H1 (cell line): ENCODE measurements around the gene CUBN. TPM values are rescaled to one million over a fixed set of nuclear protein-coding genes. Genes with fewer than 3 reads are reported as not detected.

ENCODE experiments used
- CTCF ChIA-PET: fragments of 300-600 bp; sonication (Branson Sonifier 250); formaldehyde crosslinking; loops from one replicate; lab custom pipeline; 2021; ENCODE audit not compliant: partially characterized antibody; lab: Charles Lee
- POLR2A ChIA-PET: fragments of 300-600 bp; sonication (Branson Sonifier 250); formaldehyde crosslinking; loops from one replicate; lab custom pipeline; 2021; ENCODE audit warnings: inconsistent platforms; ENCODE audit not compliant: partially characterized antibody; lab: Charles Lee
- DNase-seq, 2 experiments: peaks; one replicate each; pipeline versions ENCODE4 v3.0.0 to v3.0.0-alpha.2; 2010 to 2022; ENCODE audit warnings: low spot score in 2 of 2, low read depth in 1 of 2, mixed read lengths in 1 of 2
- FAIRE-seq: peaks from 2 replicates; lab custom pipeline; 2011; peaks lifted over from hg19 to GRCh38; lab: Jason Lieb, UNC
- H2AFZ ChIP-seq: 2 replicates; pipeline ENCODE4 v1.8.1; 2012; ENCODE audit warnings: low read length, inconsistent platforms
- H2AK5ac ChIP-seq: 2 replicates; pipeline ENCODE4 v1.6.1; 2013; ENCODE audit warnings: low read depth, low read length
- H2BK120ac ChIP-seq: replicated peaks from 2 replicates; pipeline ENCODE3; 2013; ENCODE audit warnings: low read depth, low read length, inconsistent platforms
- H2BK12ac ChIP-seq: 2 replicates; pipeline ENCODE4 v1.6.1; 2013; ENCODE audit warnings: low read depth, low read length
- H2BK15ac ChIP-seq: 2 replicates; pipeline ENCODE4 v1.6.1; 2013; ENCODE audit warnings: low read length
- H2BK20ac ChIP-seq: 2 replicates; pipeline ENCODE4 v1.6.1; 2013; ENCODE audit warnings: low read length
- H2BK5ac ChIP-seq: 2 replicates; pipeline ENCODE4 v1.6.1; 2013; ENCODE audit warnings: low read depth, low read length
- H3K14ac ChIP-seq: 2 replicates; pipeline ENCODE4 v1.6.1; 2013; ENCODE audit warnings: inconsistent platforms; ENCODE audit not compliant: insufficient read length
- H3K18ac ChIP-seq: 2 replicates; pipeline ENCODE4 v1.6.1; 2013; ENCODE audit warnings: low read length; ENCODE audit errors: extremely low read depth
- H3K23ac ChIP-seq: 2 replicates; pipeline ENCODE4 v1.6.1; 2013; ENCODE audit warnings: inconsistent platforms; ENCODE audit not compliant: insufficient read length
- H3K23me2 ChIP-seq: 2 replicates; pipeline ENCODE4 v1.6.1; 2013; ENCODE audit warnings: low read depth, low read length
- H3K27ac ChIP-seq: 2 replicates; pipeline ENCODE4 v1.6.1; 2011; ENCODE audit warnings: low read depth, low read length, inconsistent platforms
- H3K27me3 ChIP-seq, 4 experiments: replicated peaks in 1 of 4; 1 replicate in 1 of 4; 2 replicates in 3 of 4; pipeline versions ENCODE4 v1.6.1 to v1.8.1; 2011 to 2013; ENCODE audit warnings: low read length in 3 of 4, mild to moderate bottlenecking in 3 of 4, inconsistent platforms in 2 of 4, mixed read lengths in 2 of 4, moderate library complexity in 1 of 4; ENCODE audit not compliant: control insufficient read depth in 3 of 4, insufficient read depth in 3 of 4; ENCODE audit errors: extremely low read depth in 1 of 4
- H3K36me3 ChIP-seq, 4 experiments: 2 replicates each; pipeline versions ENCODE4 v1.6.1 to v1.8.1; 2011 to 2013; ENCODE audit warnings: mild to moderate bottlenecking in 4 of 4, low read length in 3 of 4, moderate library complexity in 2 of 4, control low read depth in 1 of 4, inconsistent platforms in 1 of 4; ENCODE audit not compliant: insufficient read depth in 4 of 4, control insufficient read depth in 2 of 4
- H3K4ac ChIP-seq: replicated peaks from 2 replicates; pipeline ENCODE3; 2013; ENCODE audit warnings: low read length, low read depth, mixed read lengths, inconsistent platforms; ENCODE audit not compliant: insufficient read length
- H3K4me1 ChIP-seq, 4 experiments: replicated peaks in 1 of 4; 1 replicate in 1 of 4; 2 replicates in 3 of 4; pipeline versions ENCODE4 v1.6.1 to v1.8.1; 2011 to 2013; ENCODE audit warnings: low read length in 3 of 4, inconsistent platforms in 2 of 4, mixed read lengths in 1 of 4; ENCODE audit not compliant: insufficient read depth in 4 of 4, control insufficient read depth in 3 of 4
- H3K4me2 ChIP-seq, 2 experiments: 2 replicates each; pipeline versions ENCODE4 v1.6.1 to v1.8.1; 2011 to 2013; ENCODE audit warnings: low read depth in 2 of 2, low read length in 2 of 2, control low read depth in 1 of 2, inconsistent platforms in 1 of 2, mild to moderate bottlenecking in 1 of 2; ENCODE audit not compliant: insufficient read depth in 1 of 2
- H3K4me3 ChIP-seq, 4 experiments: fragments of 200-600, 300-600 bp in 1 of 4; sonication (generic), shearing (Covaris generic), sonication (Bioruptor Twin) in 1 of 4; 2 replicates each; pipeline versions ENCODE4 v1.5.1 to v1.8.1; 2011 to 2016; ENCODE audit warnings: low read length in 4 of 4, low read depth in 3 of 4, control low read depth in 2 of 4, inconsistent platforms in 2 of 4, mild to moderate bottlenecking in 2 of 4, mixed read lengths in 1 of 4, moderate library complexity in 1 of 4; ENCODE audit not compliant: insufficient read depth in 2 of 4; ENCODE audit errors: extremely low read depth in 1 of 4
- H3K56ac ChIP-seq: replicated peaks from 2 replicates; pipeline ENCODE3; 2013; ENCODE audit warnings: low read depth, mild to moderate bottlenecking, mixed read lengths, low read length, inconsistent platforms; ENCODE audit not compliant: insufficient read length
- H3K79me1 ChIP-seq: 2 replicates; pipeline ENCODE4 v1.6.1; 2013; ENCODE audit warnings: low read depth, low read length, control low read depth
- H3K79me2 ChIP-seq, 2 experiments: 2 replicates each; pipeline versions ENCODE4 v1.6.1 to v1.8.1; 2012 to 2013; ENCODE audit warnings: low read length in 2 of 2, mild to moderate bottlenecking in 2 of 2, inconsistent platforms in 1 of 2; ENCODE audit not compliant: insufficient read depth in 2 of 2, control insufficient read depth in 1 of 2
- H3K9ac ChIP-seq, 4 experiments: replicated peaks in 1 of 4; 1 replicate in 1 of 4; 2 replicates in 3 of 4; pipeline versions ENCODE4 v1.6.1 to v1.8.1; 2011 to 2013; ENCODE audit warnings: low read depth in 3 of 4, low read length in 3 of 4, control low read depth in 2 of 4, mild to moderate bottlenecking in 2 of 4, moderate library complexity in 2 of 4, inconsistent platforms in 1 of 4; ENCODE audit errors: extremely low read depth in 1 of 4
- H3K9me3 ChIP-seq, 2 experiments: 2 replicates each; pipeline versions ENCODE4 v1.6.1 to v1.8.1; 2012 to 2013; ENCODE audit warnings: mild to moderate bottlenecking in 2 of 2, moderate library complexity in 2 of 2, control low read depth in 1 of 2, inconsistent platforms in 1 of 2, low read depth in 1 of 2, low read length in 1 of 2, mixed read lengths in 1 of 2; ENCODE audit not compliant: insufficient read depth in 2 of 2
- H4K20me1 ChIP-seq, 2 experiments: replicated peaks in 1 of 2; 2 replicates each; pipeline versions ENCODE3 to v1.8.1; 2011 to 2013; ENCODE audit warnings: inconsistent platforms in 2 of 2, low read length in 2 of 2, mild to moderate bottlenecking in 1 of 2; ENCODE audit not compliant: insufficient read depth in 2 of 2, control insufficient read depth in 1 of 2
- H4K5ac ChIP-seq: 2 replicates; pipeline ENCODE4 v1.6.1; 2013; ENCODE audit warnings: low read length, low read depth, mixed read lengths, inconsistent platforms; ENCODE audit not compliant: insufficient read length
- H4K8ac ChIP-seq: 2 replicates; pipeline ENCODE4 v1.8.0; 2013; ENCODE audit warnings: mild to moderate bottlenecking, moderate library complexity, low read length, inconsistent platforms; ENCODE audit not compliant: insufficient read depth; ENCODE audit errors: extremely low read depth
- H4K91ac ChIP-seq: replicated peaks from 2 replicates; pipeline ENCODE3; 2013; ENCODE audit warnings: low read length, mixed read lengths, inconsistent platforms; ENCODE audit not compliant: insufficient read length
- BCL11A ChIP-seq, 2 experiments: IDR thresholded peaks; one replicate each; pipeline ENCODE4 v1.6.1; 2011; ENCODE audit warnings: low read depth in 2 of 2, low read length in 2 of 2, mild to moderate bottlenecking in 2 of 2
- CTBP2 ChIP-seq: IDR thresholded peaks from 2 replicates; pipeline ENCODE4 v1.7.0; 2011; ENCODE audit warnings: borderline replicate concordance, mild to moderate bottlenecking, moderate library complexity, mixed read lengths, low read length; ENCODE audit not compliant: insufficient read depth, insufficient read length
- EZH2 ChIP-seq: fragments of 200-600 bp; sonication (generic); IDR thresholded peaks from 2 replicates; pipeline ENCODE4 v1.7.1; 2012; ENCODE audit warnings: low read depth, mild to moderate bottlenecking, moderate library complexity, low read length, inconsistent platforms; ENCODE audit not compliant: severe bottlenecking
- FOSL1 ChIP-seq: IDR thresholded peaks from 2 replicates; pipeline ENCODE4 v1.6.1; 2011; ENCODE audit warnings: mild to moderate bottlenecking, low read depth, low read length, moderate library complexity; ENCODE audit not compliant: insufficient read depth
- HDAC2 ChIP-seq, 2 experiments: fragments of 300-600 bp in 1 of 2; sonication (generic) in 1 of 2; IDR thresholded peaks; 2 replicates each; pipeline ENCODE4 v1.6.1; 2011 to 2012; ENCODE audit warnings: low read depth in 2 of 2, low read length in 2 of 2, mild to moderate bottlenecking in 2 of 2, moderate library complexity in 2 of 2, borderline replicate concordance in 1 of 2, inconsistent platforms in 1 of 2
- POLR2AphosphoS5 ChIP-seq: IDR thresholded peaks from 2 replicates; pipeline ENCODE4 v1.6.1; 2011; ENCODE audit warnings: low read depth, low read length
- POU5F1 ChIP-seq: IDR thresholded peaks from 2 replicates; pipeline ENCODE4 v1.6.1; 2011; ENCODE audit warnings: low read depth, mild to moderate bottlenecking, low read length, moderate library complexity
- RXRA ChIP-seq: IDR thresholded peaks from 2 replicates; pipeline ENCODE4 v1.6.1; 2011; ENCODE audit warnings: low read depth, mild to moderate bottlenecking, low read length, moderate library complexity; ENCODE audit not compliant: insufficient read depth
- SP2 ChIP-seq: IDR thresholded peaks from 2 replicates; pipeline ENCODE4 v1.6.1; 2012; ENCODE audit warnings: mild to moderate bottlenecking, low read length, inconsistent platforms
- TBP ChIP-seq: IDR thresholded peaks from 2 replicates; pipeline ENCODE4 v1.6.1; 2011; ENCODE audit warnings: low read depth, low read length, improper control_type of control experiment
- TCF12 ChIP-seq: IDR thresholded peaks from 2 replicates; pipeline ENCODE4 v1.6.1; 2011; ENCODE audit warnings: low read depth, mild to moderate bottlenecking, low read length
- WGBS, 2 experiments: shearing (Covaris generic) in 1 of 2; methylation state at CpG; one replicate each; pipeline versions ENCODE4 v1.1.6 to v1.1.7; 2013 to 2015; ENCODE audit warnings: low lambda C conversion rate in 2 of 2, mixed read lengths in 2 of 2, inconsistent platforms in 1 of 2, low coverage in 1 of 2, missing lambda C conversion rate in 1 of 2; ENCODE audit not compliant: insufficient replicate concordance in 2 of 2, insufficient coverage in 1 of 2, insufficient read length in 1 of 2; ENCODE audit errors: extremely low coverage in 1 of 2, missing lambda C conversion rate in 1 of 2; 5-methylcytosine and 5-hydroxymethylcytosine counted together
- polyA plus RNA-seq, 7 experiments: library from polyadenylated mRNA; depleted of rRNA in 3 of 7; stranded (reverse) in 5 of 7; unstranded in 2 of 7; fragments of >200 nt in 5 of 7; fragments of 200-250 nt in 2 of 7; gene quantifications; 1 replicate in 5 of 7; 2 replicates in 1 of 7; 4 replicates in 1 of 7; pipeline versions ENCODE4 v1.2.1 to v1.2.3, GENCODE V29; 2011 to 2013; ENCODE audit warnings: missing spikeins in 2 of 7, mixed read lengths in 2 of 7
- total RNA-seq: library from RNA; stranded (reverse); fragmentation: NEBNext Ultra II Directional; extraction: Animal tissue kit (Norgen Biotek cat#: 25700); gene quantifications from 2 replicates; pipeline ENCODE4 v1.2.1, GENCODE V29; 2021
- TF ChIP-seq, protein P1 (sequence below): IDR thresholded peaks from 2 replicates; pipeline ENCODE4 v1.6.1; 2011; ENCODE audit warnings: low read length, improper control_type of control experiment
- TF ChIP-seq, protein P2 (sequence below): IDR thresholded peaks from 2 replicates; pipeline ENCODE4 v1.6.1; 2012; ENCODE audit warnings: inconsistent platforms

The CUBN gene
- total and polyA plus RNA-seq, 2 of the 8 experiments (the other 6 are each of a cell fraction or from before 2014, with no cell fraction given), result 0.04 to 0.08 TPM

DNA sequence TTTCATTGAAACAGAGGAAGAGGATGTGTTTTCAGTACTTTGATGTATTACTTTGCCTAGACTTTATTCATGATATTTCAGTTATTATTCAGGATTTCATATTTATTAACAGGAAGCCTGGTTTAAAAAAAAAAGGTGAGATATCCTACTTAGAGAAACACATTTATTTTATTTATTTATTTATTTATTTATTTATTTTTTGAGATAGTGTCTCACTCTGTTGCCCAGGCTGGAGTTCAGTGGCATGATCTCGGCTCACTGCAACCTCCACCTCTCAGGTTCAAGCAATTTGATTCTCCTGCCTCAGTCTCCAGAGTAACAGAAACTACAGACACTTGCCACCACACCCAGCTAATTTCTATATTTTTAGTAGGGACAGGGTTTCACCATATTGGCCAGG is 47.4 kb upstream of the CUBN start:
- FAIRE-seq, result no peak
- H4K20me1 ChIP-seq, result no peaks in the 10 kb centered on the region
- H4K91ac ChIP-seq, result no peak overlapping the region
- H3K23me2 ChIP-seq, result no peaks in the 10 kb centered on the region; the same call in 1 of the 2 replicates
- H3K4me2 ChIP-seq, result no peak overlapping the region
- no peaks in the 10 kb centered on the region; the same call in 1 of the 2 replicates for H3K79me1 ChIP-seq
- no peak overlapping the region for H3K14ac ChIP-seq
- no peak overlapping the region for H2AFZ ChIP-seq
- no peak for DNase-seq
- H3K9me3 ChIP-seq, result no peaks in the 10 kb centered on the region
- H2BK15ac ChIP-seq, result no peak overlapping the region
- peaks cover 0 to 5% (median 0%) of the 10 kb centered on the region in 4 experiments; a peak in 1 of 8 replicates for H3K36me3 ChIP-seq
- no peak overlapping the region for H2BK5ac ChIP-seq
- no peak overlapping the region for H2BK20ac ChIP-seq
- no peak overlapping the region for H3K18ac ChIP-seq
- no peaks in the 10 kb centered on the region for H3K27me3 ChIP-seq
- H3K79me2 ChIP-seq, result no peaks in the 10 kb centered on the region; a peak in 1 of 4 replicates
- 100% methylated on average over 1 of the region's 1 CpG; no CpG with 5 or more reads in 1 of the 2 experiments for WGBS, 2 experiments
- H3K27ac ChIP-seq, result no peak overlapping the region
- no peak overlapping the region for H2BK12ac ChIP-seq
- H3K4me3 ChIP-seq, result no peak overlapping the region
- CTCF ChIA-PET, result no interaction called here
- no peak overlapping the region for H2AK5ac ChIP-seq
- H4K5ac ChIP-seq, result no peak overlapping the region
- H3K9ac ChIP-seq, result no peak overlapping the region
- no peak overlapping the region for H3K4ac ChIP-seq
- H4K8ac ChIP-seq, result no peak overlapping the region
- H3K23ac ChIP-seq, result no peak overlapping the region
- POLR2A ChIA-PET, result no interaction called here
- H3K56ac ChIP-seq, result no peak overlapping the region
- H2BK120ac ChIP-seq, result no peak overlapping the region
- peaks cover 0 to 6% (median 0%) of the 10 kb centered on the region in 4 experiments; a peak in 2 of 7 replicates for H3K4me1 ChIP-seq
- TF ChIP-seq HDAC2 (IDR thresholded peaks at IDR 0.05; ENCODE audit: borderline replicate concordance in 1 of 2, low read depth in 2 of 2, low read length in 2 of 2), result no peak
- TF ChIP-seq POLR2AphosphoS5, result no peak
- TF ChIP-seq RXRA, result no peak
- no peak for TF ChIP-seq FOSL1
- no peak for TF ChIP-seq EZH2
- TF ChIP-seq, protein P1, sequence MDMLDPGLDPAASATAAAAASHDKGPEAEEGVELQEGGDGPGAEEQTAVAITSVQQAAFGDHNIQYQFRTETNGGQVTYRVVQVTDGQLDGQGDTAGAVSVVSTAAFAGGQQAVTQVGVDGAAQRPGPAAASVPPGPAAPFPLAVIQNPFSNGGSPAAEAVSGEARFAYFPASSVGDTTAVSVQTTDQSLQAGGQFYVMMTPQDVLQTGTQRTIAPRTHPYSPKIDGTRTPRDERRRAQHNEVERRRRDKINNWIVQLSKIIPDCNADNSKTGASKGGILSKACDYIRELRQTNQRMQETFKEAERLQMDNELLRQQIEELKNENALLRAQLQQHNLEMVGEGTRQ, result no peak
- no peak for TF ChIP-seq TBP
- no peak for TF ChIP-seq TCF12
- no peak for TF ChIP-seq CTBP2
- no peak for TF ChIP-seq POU5F1
- TF ChIP-seq, protein P2, sequence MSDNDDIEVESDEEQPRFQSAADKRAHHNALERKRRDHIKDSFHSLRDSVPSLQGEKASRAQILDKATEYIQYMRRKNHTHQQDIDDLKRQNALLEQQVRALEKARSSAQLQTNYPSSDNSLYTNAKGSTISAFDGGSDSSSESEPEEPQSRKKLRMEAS, result no peak
- no peak for TF ChIP-seq SP2
- TF ChIP-seq BCL11A (IDR thresholded peaks at IDR 0.05; ENCODE audit: low read depth in 2 of 2, low read length in 2 of 2), result no peak
